Neural progenitor cell (in vitro differentiated cells): ENCODE data around the gene RAB6B. TPM values are rescaled to one million over a fixed set of nuclear protein-coding genes. Genes with fewer than 3 reads are reported as not detected.

Experiments used
- DNase-seq: peaks from one replicate; pipeline ENCODE4 v3.0.0-alpha.2; 2016; ENCODE audit warnings: low spot score
- H2AFZ ChIP-seq: fragments of 200-600 bp; sonication (generic); replicated peaks from 2 replicates; pipeline ENCODE4 v1.6.1; 2016; ENCODE audit warnings: antibody characterized with exemption
- H3F3A ChIP-seq: fragments of 200-600 bp; sonication (generic); 2 replicates; pipeline ENCODE4 v1.6.1; 2016; ENCODE audit warnings: antibody characterized with exemption, low read depth
- H3K27ac ChIP-seq: fragments of 200-600 bp; sonication (generic); 2 replicates; pipeline ENCODE4 v1.5.1; 2016; ENCODE audit warnings: mild to moderate bottlenecking
- H3K27me3 ChIP-seq: fragments of 200-600 bp; sonication (generic); 2 replicates; pipeline ENCODE4 v1.6.1; 2016; ENCODE audit warnings: mild to moderate bottlenecking, moderate library complexity
- H3K36me3 ChIP-seq: fragments of 200-600 bp; sonication (generic); 2 replicates; pipeline ENCODE4 v1.5.1; 2016
- H3K4me1 ChIP-seq: fragments of 200-600 bp; sonication (generic); 2 replicates; pipeline ENCODE4 v1.6.1; 2016; ENCODE audit warnings: mixed run types
- H3K4me2 ChIP-seq: fragments of 200-600 bp; sonication (generic); 2 replicates; pipeline ENCODE4 v1.6.1; 2016
- H3K4me3 ChIP-seq: fragments of 200-600 bp; sonication (generic); 2 replicates; pipeline ENCODE4 v1.5.1; 2016
- H3K79me2 ChIP-seq: fragments of 200-600 bp; sonication (generic); 2 replicates; pipeline ENCODE4 v1.6.1; 2016; ENCODE audit warnings: low read depth
- H3K9ac ChIP-seq: fragments of 200-600 bp; sonication (generic); 2 replicates; pipeline ENCODE4 v1.6.1; 2016
- H3K9me3 ChIP-seq: fragments of 200-600 bp; sonication (generic); 2 replicates; pipeline ENCODE4 v1.5.1; 2016; ENCODE audit warnings: low read depth
- H4K20me1 ChIP-seq: fragments of 200-600 bp; sonication (generic); 2 replicates; pipeline ENCODE4 v1.6.1; 2016; ENCODE audit warnings: low read depth
- H3K27ac Mint-ChIP-seq: 3 replicates; pipeline ENCODE4 v1.8.0; 2021; ENCODE audit warnings: mixed read lengths
- H3K27me3 Mint-ChIP-seq: 2 replicates; pipeline ENCODE4 v1.8.0; 2022; ENCODE audit warnings: low read depth, mild to moderate bottlenecking, inconsistent platforms, moderate library complexity, mixed read lengths; ENCODE audit not compliant: insufficient read depth
- H3K36me3 Mint-ChIP-seq: 3 replicates; pipeline ENCODE4 v1.8.0; 2021; ENCODE audit warnings: mixed read lengths
- H3K4me1 Mint-ChIP-seq: 3 replicates; pipeline ENCODE4 v1.8.0; 2021; ENCODE audit warnings: mixed read lengths
- H3K4me3 Mint-ChIP-seq: 3 replicates; pipeline ENCODE4 v1.8.0; 2021; ENCODE audit warnings: mild to moderate bottlenecking, moderate library complexity, mixed read lengths
- H3K9me3 Mint-ChIP-seq: 3 replicates; pipeline ENCODE4 v1.8.0; 2020; ENCODE audit warnings: mixed read lengths
- CTCF ChIP-seq: fragments of 200-600 bp; sonication (generic); IDR thresholded peaks from 2 replicates; pipeline ENCODE4 v1.5.1; 2017; ENCODE audit warnings: antibody characterized with exemption, mild to moderate bottlenecking
- EZH2 ChIP-seq: fragments of 200-600 bp; sonication (generic); IDR thresholded peaks from 2 replicates; pipeline ENCODE4 v1.6.1; 2017; ENCODE audit warnings: antibody characterized with exemption, mild to moderate bottlenecking, moderate library complexity
- EZH2phosphoT487 ChIP-seq: fragments of 200-600 bp; sonication (generic); IDR thresholded peaks from 2 replicates; pipeline ENCODE4 v1.6.1; 2017; ENCODE audit warnings: antibody characterized with exemption
- total RNA-seq: library from RNA; depleted of rRNA; stranded (reverse); fragments of >200 nt; gene quantifications from 2 replicates; pipeline ENCODE4 v1.2.3, GENCODE V29; 2015; ENCODE audit warnings: low replicate concordance

RAB6B gene
- total RNA-seq, 1 donor from 2014 or later, result 7.7 TPM

- Histone ChIP-seq H3K4me2 (no peak overlapping the region), H4K20me1 (peaks cover 10% of the 10 kb centered on the region), H3K27me3 (peaks cover 14% of the 10 kb centered on the region), H3K27ac (no peak overlapping the region), H3K4me1 (peaks cover 13% of the 10 kb centered on the region), H3K36me3 (no peaks in the 10 kb centered on the region), H3K9me3 (no peaks in the 10 kb centered on the region), H3F3A (no peaks in the 10 kb centered on the region), H3K79me2 (no peaks in the 10 kb centered on the region), H3K4me3 (no peak overlapping the region), H3K9ac (no peak overlapping the region), H2AFZ (no peak overlapping the region)
- Mint-ChIP-seq H3K27ac (no peak overlapping the region), H3K9me3 (peaks cover 2% of the 10 kb centered on the region), H3K36me3 (peaks cover 4% of the 10 kb centered on the region), H3K4me3 (no peak overlapping the region), H3K27me3 (peaks cover 3% of the 10 kb centered on the region), H3K4me1 (peaks cover 6% of the 10 kb centered on the region)
- TF ChIP-seq CTCF, result no peak
- no peak for TF ChIP-seq EZH2phosphoT487
- DNase-seq, result no peak
Measured at GRCh38 chr3:133841196-133841595, 54.5 kb downstream of the RAB6B start.

GRCh38 chr3:133840767-133841166 is 54.9 kb downstream of the RAB6B start:
- peaks cover 2% of the 10 kb centered on the region for H3K9me3 Mint-ChIP-seq
- peaks cover 14% of the 10 kb centered on the region for H3K27me3 ChIP-seq
- peaks cover 3% of the 10 kb centered on the region for H3K27me3 Mint-ChIP-seq
- H2AFZ ChIP-seq, result no peak overlapping the region
- no peak overlapping the region for H3K9ac ChIP-seq
- peaks cover 10% of the 10 kb centered on the region for H4K20me1 ChIP-seq
- no peak for DNase-seq
- H3K79me2 ChIP-seq, result no peaks in the 10 kb centered on the region
- H3K27ac ChIP-seq, result no peak overlapping the region
- no peak overlapping the region for H3K27ac Mint-ChIP-seq
- H3K36me3 Mint-ChIP-seq, result peaks cover 4% of the 10 kb centered on the region
- H3K4me1 Mint-ChIP-seq, result peaks cover 6% of the 10 kb centered on the region
- no peaks in the 10 kb centered on the region for H3F3A ChIP-seq
- no peaks in the 10 kb centered on the region for H3K9me3 ChIP-seq
- H3K4me1 ChIP-seq, result peaks cover 13% of the 10 kb centered on the region
- no peaks in the 10 kb centered on the region for H3K36me3 ChIP-seq
- H3K4me3 ChIP-seq, result no peak overlapping the region
- TF ChIP-seq EZH2, result no peak
- no peak for TF ChIP-seq CTCF
- no peak for TF ChIP-seq EZH2phosphoT487
- no peak overlapping the region for H3K4me2 ChIP-seq
- no peak overlapping the region for H3K4me3 Mint-ChIP-seq

GRCh38 chr3:133840055-133840737 is 55.5 kb downstream of the RAB6B start:
- Histone ChIP-seq H3K79me2 (no peaks in the 10 kb centered on the region), H3K27ac (no peak overlapping the region), H2AFZ (no peak overlapping the region), H3K27me3 (peaks cover 14% of the 10 kb centered on the region), H3K9me3 (no peaks in the 10 kb centered on the region), H3K9ac (no peak overlapping the region), H3K4me2 (no peak overlapping the region), H3F3A (no peaks in the 10 kb centered on the region), H3K4me1 (peaks cover 8% of the 10 kb centered on the region), H3K36me3 (no peaks in the 10 kb centered on the region), H4K20me1 (peaks cover 10% of the 10 kb centered on the region), H3K4me3 (no peak overlapping the region)
- Mint-ChIP-seq H3K36me3 (peaks cover 4% of the 10 kb centered on the region), H3K27ac (no peak overlapping the region), H3K27me3 (peaks cover 3% of the 10 kb centered on the region), H3K4me3 (no peak overlapping the region), H3K9me3 (no peaks in the 10 kb centered on the region), H3K4me1 (peaks cover 6% of the 10 kb centered on the region)
- no peak for TF ChIP-seq EZH2phosphoT487
- no peak for TF ChIP-seq EZH2
- TF ChIP-seq CTCF, result no peak
- DNase-seq, result no peak
